Kidney epithelial cell (primary cell): ENCODE data around the gene MYB. TPM values are rescaled to one million over a fixed set of nuclear protein-coding genes. Genes with fewer than 3 reads are reported as not detected.

Source experiments
- DNase-seq: peaks from one replicate; pipeline ENCODE4 v3.0.0-alpha.2; 2010; ENCODE audit warnings: low read depth
- H3K27me3 ChIP-seq: 2 replicates; pipeline ENCODE4 v1.6.0; 2011; ENCODE audit warnings: low read length; ENCODE audit not compliant: control insufficient read depth, insufficient read depth
- H3K36me3 ChIP-seq: 2 replicates; pipeline ENCODE4 v1.5.1; 2011; ENCODE audit warnings: low read length; ENCODE audit not compliant: control insufficient read depth, insufficient read depth
- H3K4me3 ChIP-seq: 2 replicates; pipeline ENCODE4 v1.5.1; 2011; ENCODE audit warnings: low read depth, mild to moderate bottlenecking, control low read depth, low read length
- total RNA-seq: library from RNA; depleted of rRNA; stranded (reverse); fragments of >200 nt; gene quantifications from 2 replicates; pipeline ENCODE4 v1.2.3, GENCODE V29; 2015
- TF ChIP-seq, protein P1 (sequence below): IDR thresholded peaks from 2 replicates; pipeline ENCODE4 v1.5.1; 2011; ENCODE audit warnings: mild to moderate bottlenecking, moderate library complexity, low read length, control low read depth, inconsistent platforms; ENCODE audit not compliant: insufficient read depth, poor library complexity, severe bottlenecking

Gene MYB
- total RNA-seq, 1 donor from 2014 or later = 1.7 TPM

- no peak for DNase-seq
- Histone ChIP-seq H3K36me3 (no peaks in the 10 kb centered on the region), H3K27me3 (no peaks in the 10 kb centered on the region), H3K4me3 (no peak overlapping the region)
- TF ChIP-seq, protein P1, sequence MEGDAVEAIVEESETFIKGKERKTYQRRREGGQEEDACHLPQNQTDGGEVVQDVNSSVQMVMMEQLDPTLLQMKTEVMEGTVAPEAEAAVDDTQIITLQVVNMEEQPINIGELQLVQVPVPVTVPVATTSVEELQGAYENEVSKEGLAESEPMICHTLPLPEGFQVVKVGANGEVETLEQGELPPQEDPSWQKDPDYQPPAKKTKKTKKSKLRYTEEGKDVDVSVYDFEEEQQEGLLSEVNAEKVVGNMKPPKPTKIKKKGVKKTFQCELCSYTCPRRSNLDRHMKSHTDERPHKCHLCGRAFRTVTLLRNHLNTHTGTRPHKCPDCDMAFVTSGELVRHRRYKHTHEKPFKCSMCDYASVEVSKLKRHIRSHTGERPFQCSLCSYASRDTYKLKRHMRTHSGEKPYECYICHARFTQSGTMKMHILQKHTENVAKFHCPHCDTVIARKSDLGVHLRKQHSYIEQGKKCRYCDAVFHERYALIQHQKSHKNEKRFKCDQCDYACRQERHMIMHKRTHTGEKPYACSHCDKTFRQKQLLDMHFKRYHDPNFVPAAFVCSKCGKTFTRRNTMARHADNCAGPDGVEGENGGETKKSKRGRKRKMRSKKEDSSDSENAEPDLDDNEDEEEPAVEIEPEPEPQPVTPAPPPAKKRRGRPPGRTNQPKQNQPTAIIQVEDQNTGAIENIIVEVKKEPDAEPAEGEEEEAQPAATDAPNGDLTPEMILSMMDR = no peak
Measured at GRCh38 chr6:135222623-135223022, 41.5 kb downstream of the MYB start.

- Histone ChIP-seq H3K36me3 (no peaks in the 10 kb centered on the region), H3K27me3 (no peaks in the 10 kb centered on the region), H3K4me3 (no peak overlapping the region)
- no peak for DNase-seq
- TF ChIP-seq, protein P1 = no peak
Measured at GRCh38 chr6:135224037-135224647, 43.0 kb downstream of the MYB start.

- no peak for DNase-seq
- TF ChIP-seq, protein P1 = no peak
- no peaks in the 10 kb centered on the region for H3K36me3 ChIP-seq
- no peak overlapping the region for H3K4me3 ChIP-seq
- H3K27me3 ChIP-seq = no peaks in the 10 kb centered on the region
Measured at GRCh38 chr6:135225911-135226310, 44.8 kb downstream of the MYB start.

GRCh38 chr6:135226537-135226936 lies 45.4 kb downstream of the MYB start:
- TF ChIP-seq, protein P1 = no peak
- no peaks in the 10 kb centered on the region for H3K27me3 ChIP-seq

DNA sequence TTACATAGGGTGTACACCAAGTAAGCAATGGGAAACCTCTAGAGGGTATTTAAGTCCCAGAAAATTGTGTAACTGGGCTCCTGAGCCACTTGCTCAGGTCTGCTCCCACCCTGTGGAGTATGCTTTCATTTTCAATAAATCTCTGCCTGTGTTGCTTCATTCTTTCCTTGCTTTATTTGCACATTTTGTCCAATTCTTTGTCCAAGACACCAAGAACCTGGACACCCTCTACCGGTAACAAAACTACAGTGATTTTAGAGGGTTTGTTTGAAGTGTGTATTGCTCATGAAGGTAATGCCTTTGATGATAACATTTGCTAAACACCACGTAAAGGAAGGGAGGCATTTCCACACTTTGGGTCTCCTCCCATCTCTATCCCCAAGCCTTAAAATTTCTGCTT lies 46.2 kb downstream of the MYB start:
- Histone ChIP-seq H3K27me3 (no peaks in the 10 kb centered on the region), H3K36me3 (no peaks in the 10 kb centered on the region), H3K4me3 (no peak overlapping the region)
- no peak for DNase-seq
- TF ChIP-seq, protein P1 = no peak

More at GRCh38 chr6:135226537-135226936, 45.4 kb downstream of the MYB start:
- no peaks in the 10 kb centered on the region for H3K36me3 ChIP-seq
- no peak for DNase-seq
- H3K4me3 ChIP-seq = no peak overlapping the region

GRCh38 chr6:135227758-135228157 lies 46.6 kb downstream of the MYB start:
- Histone ChIP-seq H3K36me3 (no peaks in the 10 kb centered on the region), H3K4me3 (no peak overlapping the region), H3K27me3 (no peaks in the 10 kb centered on the region)
- no peak for DNase-seq
- TF ChIP-seq, protein P1 = no peak
